DND-41 (cell line): ENCODE results near the gene CALR.

Experiments used
- CTCF ChIP-seq: IDR thresholded peaks from 2 replicates; pipeline ENCODE4 v1.5.1; 2012; ENCODE audit warnings: borderline replicate concordance, low read length, moderate library complexity, mild to moderate bottlenecking; ENCODE audit not compliant: poor library complexity, severe bottlenecking; ENCODE audit errors: extremely low read depth
- EZH2 ChIP-seq: IDR thresholded peaks from 3 replicates; pipeline ENCODE4 v1.6.1; 2012; ENCODE audit warnings: borderline replicate concordance, low read depth, mild to moderate bottlenecking, moderate library complexity, low read length, inconsistent platforms; ENCODE audit not compliant: severe bottlenecking

DNA sequence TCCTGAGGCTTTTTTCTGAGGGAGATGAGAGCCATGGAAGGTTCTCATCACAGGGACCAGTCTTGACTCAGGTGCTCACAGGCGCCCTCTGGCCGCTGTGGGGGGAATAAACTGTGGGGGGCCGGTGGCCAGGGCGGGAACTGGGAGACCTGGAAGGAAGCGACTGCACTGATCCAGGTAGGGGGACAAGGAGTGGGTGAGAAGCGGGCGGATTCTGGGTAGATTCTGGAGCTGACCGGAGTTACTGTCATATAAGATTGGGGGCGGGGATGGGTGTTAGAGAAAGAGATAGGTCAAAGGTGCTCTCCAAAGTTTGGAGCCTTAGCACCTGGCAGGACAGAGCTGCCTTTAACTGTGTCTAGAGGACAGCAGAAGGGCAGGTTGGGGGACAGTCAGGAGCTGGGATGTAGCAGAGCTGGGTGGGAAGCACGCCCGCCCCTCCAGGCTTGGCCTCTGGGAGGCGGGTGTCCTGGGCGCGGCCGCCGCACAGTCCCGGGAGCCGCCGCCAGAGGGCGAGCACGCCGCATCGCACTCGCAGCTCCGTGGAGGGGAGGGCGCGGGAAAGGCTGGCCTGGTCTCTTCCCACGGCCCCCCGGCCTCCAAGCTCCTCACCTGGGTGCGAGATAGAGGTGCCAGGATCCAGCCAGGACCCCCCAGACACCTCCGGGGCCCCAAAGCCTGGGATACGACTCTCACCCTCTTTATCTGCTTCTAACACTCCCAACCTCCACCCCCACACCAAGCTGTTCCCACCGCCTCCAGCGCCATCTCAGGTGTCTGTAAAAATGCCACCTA, 26.8 kb downstream of the CALR start:
- TF ChIP-seq CTCF: peak; percentile 78
- TF ChIP-seq EZH2: no peak
